ENCODE results near the gene OTULINL. TPM values are rescaled to one million over a fixed set of nuclear protein-coding genes. Genes with fewer than 3 reads are reported as not detected.

Gene OTULINL
- total and polyA plus RNA-seq, 10 donors = 3.8 to 52.5 (median 31.2) TPM

GRCh38 chr5:14576206-14576605 is 5.4 kb upstream of the OTULINL start:
- Histone ChIP-seq H3K4me1 (peaks cover 3 to 44% (median 16%) of the 10 kb centered on the region in 6 donors), H3K4me3 (no peak overlapping the region), H3K27me3 (replicated peaks in 1 of 7) (peaks cover 0 to 24% (median 0%) of the 10 kb centered on the region in 7 donors), H3K36me3 (no peaks in the 10 kb centered on the region), H3K9me3 (no peaks in the 10 kb centered on the region), H3K27ac (no peak overlapping the region)
- DNase-seq = no peak
- WGBS, 5 donors = 84 to 93% (median 88%) methylated on average over 7 of the region's 7 CpGs
- TF ChIP-seq POLR2AphosphoS5 (IDR thresholded peaks at IDR 0.05) (no peak), POLR2A (IDR thresholded peaks at IDR 0.05) (no peak), CTCF (IDR thresholded peaks at IDR 0.05 in 8 of 11, conservative IDR thresholded peaks at IDR 0.05 in 3 of 11) (no peak)
- intact Hi-C loops (cut with DNase I; ENCODE audit: low total_unique reads) = no loop called here

- peaks cover 0 to 32% (median 0%) of the 10 kb centered on the region in 7 donors for H3K27me3 ChIP-seq (replicated peaks in 1 of 7)
- no peak for DNase-seq
- TF ChIP-seq POLR2AphosphoS5 (IDR thresholded peaks at IDR 0.05) = no peak
- TF ChIP-seq POLR2A (IDR thresholded peaks at IDR 0.05) = no peak
- TF ChIP-seq CTCF (IDR thresholded peaks at IDR 0.05 in 8 of 11, conservative IDR thresholded peaks at IDR 0.05 in 3 of 11) = no peak
- intact Hi-C loops (cut with DNase I; ENCODE audit: low total_unique reads) = no loop called here
- no peaks in the 10 kb centered on the region for H3K9me3 ChIP-seq
- peaks cover 5 to 48% (median 19%) of the 10 kb centered on the region in 6 donors for H3K4me1 ChIP-seq
- no peak overlapping the region for H3K27ac ChIP-seq
- no peak overlapping the region for H3K4me3 ChIP-seq
- no peaks in the 10 kb centered on the region for H3K36me3 ChIP-seq
- 95 to 98% (median 97%) methylated on average over 20 to 40 of the region's 40 CpGs for WGBS, 5 donors
These were observed 4.4 kb upstream of the OTULINL start for GRCh38 chr5:14577079-14577725.

GRCh38 chr5:14577971-14578370 is 3.6 kb upstream of the OTULINL start:
- no peaks in the 10 kb centered on the region for H3K9me3 ChIP-seq
- TF ChIP-seq CTCF (IDR thresholded peaks at IDR 0.05 in 8 of 11, conservative IDR thresholded peaks at IDR 0.05 in 3 of 11) = no peak
- TF ChIP-seq POLR2A (IDR thresholded peaks at IDR 0.05) = no peak
- no peak for TF ChIP-seq POLR2AphosphoS5 (IDR thresholded peaks at IDR 0.05)
- no peak overlapping the region for H3K27ac ChIP-seq
- intact Hi-C loops (cut with DNase I; ENCODE audit: low total_unique reads) = no loop called here
- WGBS, 5 donors = 87 to 94% (median 92%) methylated on average over 4 of the region's 4 CpGs
- no peaks in the 10 kb centered on the region for H3K36me3 ChIP-seq
- DNase-seq = no peak
- no peak overlapping the region for H3K4me3 ChIP-seq
- H3K27me3 ChIP-seq (replicated peaks in 1 of 7) = peaks cover 0 to 37% (median 0%) of the 10 kb centered on the region in 7 donors
- peaks cover 5 to 53% (median 26%) of the 10 kb centered on the region in 6 donors for H3K4me1 ChIP-seq

GRCh38 chr5:14579246-14579645 is 2.3 kb upstream of the OTULINL start:
- Histone ChIP-seq H3K4me3 (no peak overlapping the region), H3K9me3 (no peaks in the 10 kb centered on the region), H3K27me3 (replicated peaks in 1 of 7) (peaks cover 0 to 40% (median 0%) of the 10 kb centered on the region in 7 donors), H3K27ac (no peak overlapping the region), H3K36me3 (no peaks in the 10 kb centered on the region), H3K4me1 (peaks cover 5 to 56% (median 35%) of the 10 kb centered on the region in 6 donors)
- no peak for TF ChIP-seq POLR2AphosphoS5 (IDR thresholded peaks at IDR 0.05)
- no peak for TF ChIP-seq CTCF (IDR thresholded peaks at IDR 0.05 in 8 of 11, conservative IDR thresholded peaks at IDR 0.05 in 3 of 11)
- no peak for TF ChIP-seq POLR2A (IDR thresholded peaks at IDR 0.05)
- intact Hi-C loops (cut with DNase I; ENCODE audit: low total_unique reads) = no loop called here
- 85 to 94% (median 93%) methylated on average over 7 of the region's 7 CpGs for WGBS, 5 donors
- no peak for DNase-seq
